ENCODE measurements around the gene NLGN1. TPM values are rescaled to one million over a fixed set of nuclear protein-coding genes. Genes with fewer than 3 reads are reported as not detected.

NLGN1 gene
- total RNA-seq, 4 donors from 2014 or later = 12.9 to 20.9 (median 18.0) TPM

DNA sequence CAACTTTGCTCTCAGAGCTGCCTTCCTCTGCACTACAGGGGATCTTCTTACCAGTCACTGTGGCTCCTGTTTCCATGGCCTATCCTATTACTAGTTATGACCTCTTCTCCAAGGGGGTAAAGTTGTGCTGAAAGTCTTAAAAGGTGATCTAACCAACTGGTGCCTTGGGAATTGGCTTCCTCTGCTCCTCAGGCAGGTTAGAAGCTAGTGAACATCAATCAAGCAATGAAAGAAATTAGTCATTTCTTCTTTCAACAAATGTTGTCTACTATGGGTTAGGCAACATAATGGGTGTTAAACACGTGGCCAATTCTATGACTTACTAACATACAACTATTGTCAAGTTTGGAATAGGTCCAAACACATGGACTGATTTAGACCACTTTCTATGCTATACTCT is 890.2 kb downstream of the NLGN1 start:
- no peaks in the 10 kb centered on the region for H3K36me3 ChIP-seq
- no peaks in the 10 kb centered on the region for H3K9me3 ChIP-seq
- H3K4me3 ChIP-seq = no peak overlapping the region
- no peak for DNase-seq (ENCODE audit: extremely low spot score)
- intact Hi-C loops (cut with DNase I) = no loop called here
- 81% methylated on average over 1 of the region's 1 CpG for WGBS
- H3K27ac ChIP-seq (replicated peaks in 1 of 4) = no peak overlapping the region
- TF ChIP-seq POLR2A (IDR thresholded peaks at IDR 0.05; ENCODE audit: low read depth) (no peak), POLR2AphosphoS5 (IDR thresholded peaks at IDR 0.05) (no peak), EP300 (IDR thresholded peaks at IDR 0.05) (no peak)
- TF ChIP-seq, protein P1, sequence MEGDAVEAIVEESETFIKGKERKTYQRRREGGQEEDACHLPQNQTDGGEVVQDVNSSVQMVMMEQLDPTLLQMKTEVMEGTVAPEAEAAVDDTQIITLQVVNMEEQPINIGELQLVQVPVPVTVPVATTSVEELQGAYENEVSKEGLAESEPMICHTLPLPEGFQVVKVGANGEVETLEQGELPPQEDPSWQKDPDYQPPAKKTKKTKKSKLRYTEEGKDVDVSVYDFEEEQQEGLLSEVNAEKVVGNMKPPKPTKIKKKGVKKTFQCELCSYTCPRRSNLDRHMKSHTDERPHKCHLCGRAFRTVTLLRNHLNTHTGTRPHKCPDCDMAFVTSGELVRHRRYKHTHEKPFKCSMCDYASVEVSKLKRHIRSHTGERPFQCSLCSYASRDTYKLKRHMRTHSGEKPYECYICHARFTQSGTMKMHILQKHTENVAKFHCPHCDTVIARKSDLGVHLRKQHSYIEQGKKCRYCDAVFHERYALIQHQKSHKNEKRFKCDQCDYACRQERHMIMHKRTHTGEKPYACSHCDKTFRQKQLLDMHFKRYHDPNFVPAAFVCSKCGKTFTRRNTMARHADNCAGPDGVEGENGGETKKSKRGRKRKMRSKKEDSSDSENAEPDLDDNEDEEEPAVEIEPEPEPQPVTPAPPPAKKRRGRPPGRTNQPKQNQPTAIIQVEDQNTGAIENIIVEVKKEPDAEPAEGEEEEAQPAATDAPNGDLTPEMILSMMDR (IDR thresholded peaks at IDR 0.05) = no peak
- H3K4me1 ChIP-seq = no peaks in the 10 kb centered on the region
- H3K27me3 ChIP-seq = no peaks in the 10 kb centered on the region

DNA sequence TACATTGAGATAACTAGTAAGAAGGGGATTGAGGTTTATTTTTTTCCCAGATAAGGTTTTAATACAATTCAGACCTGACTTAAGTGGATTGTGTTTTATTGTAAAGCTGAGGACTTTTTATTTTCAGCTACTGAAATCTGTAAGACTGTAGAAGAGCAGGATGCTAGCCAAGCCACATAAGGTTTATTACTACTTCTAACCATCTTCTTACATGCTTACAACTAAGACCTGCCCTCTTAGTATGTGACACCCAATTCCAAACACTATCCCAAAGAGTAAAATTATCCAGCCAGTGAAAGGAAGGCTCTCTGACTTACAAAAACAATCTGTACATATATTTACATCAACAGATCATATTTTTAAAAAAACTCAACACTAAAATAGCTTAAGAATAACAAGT is 897.1 kb downstream of the NLGN1 start:
- H3K36me3 ChIP-seq = no peaks in the 10 kb centered on the region
- H3K4me1 ChIP-seq = peaks cover 0 to 8% (median 0%) of the 10 kb centered on the region in 4 donors
- no peaks in the 10 kb centered on the region for H3K9me3 ChIP-seq
- H3K4me3 ChIP-seq = no peak overlapping the region
- H3K27me3 ChIP-seq = no peaks in the 10 kb centered on the region
- no peak for DNase-seq (ENCODE audit: extremely low spot score)
- no peak overlapping the region for H3K27ac ChIP-seq (replicated peaks in 1 of 4)
- TF ChIP-seq EP300 (IDR thresholded peaks at IDR 0.05) (no peak), POLR2A (IDR thresholded peaks at IDR 0.05; ENCODE audit: low read depth) (no peak), POLR2AphosphoS5 (IDR thresholded peaks at IDR 0.05) (no peak)
- TF ChIP-seq, protein P1 (IDR thresholded peaks at IDR 0.05) = no peak
- intact Hi-C loops (cut with DNase I) = no loop called here

DNA sequence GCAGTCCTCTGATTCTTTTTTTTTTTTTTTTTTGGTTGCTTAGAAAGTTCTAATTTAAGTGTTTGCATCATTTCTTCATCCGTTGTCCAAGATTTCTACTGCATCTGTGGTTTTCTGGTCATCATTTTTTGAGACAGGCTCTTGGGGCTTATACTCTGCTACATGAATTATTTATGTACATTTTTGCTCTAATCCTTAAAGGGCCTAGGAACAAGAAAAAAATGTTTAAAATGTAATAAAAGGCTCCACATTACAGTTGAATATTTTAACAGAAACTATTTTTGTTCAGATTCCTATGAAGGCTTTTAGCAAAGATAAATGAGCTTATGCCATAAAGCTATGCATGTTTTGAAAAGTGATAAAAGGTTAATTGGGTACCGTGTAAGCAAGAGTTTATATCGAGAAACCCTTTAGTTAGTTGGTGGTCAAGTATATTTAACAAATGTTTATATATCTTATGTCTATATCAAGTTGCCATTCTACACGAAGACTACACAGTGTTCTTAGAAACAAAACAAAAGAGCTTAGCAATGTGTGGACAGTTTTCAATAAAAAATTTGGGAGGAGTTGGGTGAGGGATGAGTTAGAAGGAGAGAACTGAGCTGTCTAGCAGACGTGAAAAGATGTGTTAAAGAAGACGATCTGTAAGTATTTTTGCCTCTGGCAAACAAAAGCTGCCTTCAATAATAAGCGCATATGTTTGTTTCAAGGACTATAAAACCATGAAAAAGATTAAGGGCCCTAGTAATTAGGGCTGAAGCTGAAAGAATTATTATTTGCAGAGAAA is 898.0 kb downstream of the NLGN1 start:
- DNase-seq (ENCODE audit: extremely low spot score) = no peak
- Histone ChIP-seq H3K36me3 (no peaks in the 10 kb centered on the region), H3K27me3 (no peaks in the 10 kb centered on the region), H3K9me3 (no peaks in the 10 kb centered on the region), H3K4me1 (peaks cover 0 to 8% (median 0%) of the 10 kb centered on the region in 4 donors), H3K27ac (replicated peaks in 1 of 4) (no peak overlapping the region), H3K4me3 (no peak overlapping the region)
- TF ChIP-seq, protein P1 (IDR thresholded peaks at IDR 0.05) = no peak
- TF ChIP-seq POLR2A (IDR thresholded peaks at IDR 0.05; ENCODE audit: low read depth) (no peak), EP300 (IDR thresholded peaks at IDR 0.05) (no peak), POLR2AphosphoS5 (IDR thresholded peaks at IDR 0.05) (no peak)
- 52% methylated on average over 7 of the region's 7 CpGs for WGBS
- intact Hi-C loops (cut with DNase I) = no loop called here

DNA sequence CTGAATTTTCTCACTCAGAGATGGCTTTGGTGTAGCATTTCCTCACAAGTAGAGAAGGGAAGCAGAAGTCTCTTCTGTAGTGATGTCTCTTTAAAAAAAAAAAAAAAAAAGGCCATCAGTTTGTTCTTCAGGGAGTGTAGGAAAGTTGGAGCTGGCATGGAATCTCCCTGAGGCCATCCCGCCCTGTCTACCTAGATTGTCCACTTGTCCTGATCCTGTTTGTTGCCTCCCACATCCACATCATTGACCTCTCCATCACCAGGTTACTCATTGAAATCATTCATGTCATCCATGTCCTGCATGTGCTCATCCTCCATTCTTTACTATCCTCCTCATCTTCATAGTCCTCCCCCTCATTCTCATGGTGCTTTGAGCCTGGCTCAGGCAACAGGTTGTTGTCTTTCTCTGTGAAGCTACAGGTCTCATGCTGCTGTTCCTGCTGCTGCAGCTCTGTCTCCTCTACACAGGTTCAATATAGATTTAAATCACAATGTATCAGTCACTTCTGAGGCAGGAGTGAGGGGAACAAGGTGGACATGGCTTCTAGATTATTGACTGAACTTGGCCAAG is 905.3 kb downstream of the NLGN1 start:
- intact Hi-C loops (cut with DNase I) = no loop called here
- Histone ChIP-seq H3K27ac (replicated peaks in 1 of 4) (no peak overlapping the region), H3K9me3 (no peaks in the 10 kb centered on the region), H3K4me1 (peaks cover 0 to 4% (median 0%) of the 10 kb centered on the region in 4 donors), H3K4me3 (no peak overlapping the region), H3K27me3 (no peaks in the 10 kb centered on the region), H3K36me3 (no peaks in the 10 kb centered on the region)
- DNase-seq (ENCODE audit: extremely low spot score) = no peak
- 100% methylated on average over 1 of the region's 1 CpG for whole genome bisulfite sequencing
- TF ChIP-seq EP300 (IDR thresholded peaks at IDR 0.05) = no peak
- TF ChIP-seq POLR2A (IDR thresholded peaks at IDR 0.05; ENCODE audit: low read depth) = no peak

DNA sequence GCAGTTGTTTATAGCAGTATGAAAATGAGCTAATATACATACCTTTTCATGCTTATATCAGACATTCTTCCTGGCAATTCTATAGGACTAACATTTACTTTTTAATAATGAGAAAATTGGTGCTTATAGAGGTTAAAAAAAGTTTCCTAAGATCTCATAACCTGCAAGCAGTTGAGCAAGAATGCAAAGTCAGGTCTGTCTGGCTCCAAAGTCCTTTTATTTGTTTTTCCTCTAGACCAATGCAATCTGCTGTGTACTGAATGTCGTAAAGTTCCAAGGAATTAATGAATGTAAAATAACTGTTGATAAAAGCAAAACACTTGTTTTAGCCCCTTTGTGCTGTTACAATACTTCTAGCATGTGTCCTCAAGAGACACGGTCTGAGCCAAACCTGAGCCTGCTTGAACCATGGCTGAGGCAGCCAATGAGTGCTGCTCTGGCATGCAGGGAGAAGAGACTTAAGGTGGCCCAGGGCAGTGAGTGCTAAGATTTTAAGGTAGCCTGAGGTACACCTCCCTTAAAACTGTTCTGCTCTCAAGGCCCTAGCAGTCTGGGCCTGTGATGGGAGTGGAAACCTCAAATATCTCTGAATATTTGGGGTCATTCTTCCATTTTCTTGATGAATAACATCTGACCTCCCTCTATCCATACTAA is 906.5 kb downstream of the NLGN1 start:
- no peaks in the 10 kb centered on the region for H3K36me3 ChIP-seq
- no peaks in the 10 kb centered on the region for H3K9me3 ChIP-seq
- H3K4me3 ChIP-seq = no peak overlapping the region
- TF ChIP-seq, protein P1 (IDR thresholded peaks at IDR 0.05) = no peak
- TF ChIP-seq POLR2AphosphoS5 (IDR thresholded peaks at IDR 0.05) (no peak), EP300 (IDR thresholded peaks at IDR 0.05) (no peak), POLR2A (IDR thresholded peaks at IDR 0.05; ENCODE audit: low read depth) (no peak)
- WGBS = 43% methylated on average over 2 of the region's 2 CpGs
- intact Hi-C loops (cut with DNase I) = no loop called here
- H3K27ac ChIP-seq (replicated peaks in 1 of 4) = no peak overlapping the region
- no peak for DNase-seq (ENCODE audit: extremely low spot score)
- peaks cover 0 to 4% (median 0%) of the 10 kb centered on the region in 4 donors for H3K4me1 ChIP-seq
- no peaks in the 10 kb centered on the region for H3K27me3 ChIP-seq
